GM18507 (cell line): ENCODE data around the gene EMP2.
"Not testable (repeated sequence)": the region's sequence is repeated elsewhere in the genome, so short reads cannot be mapped to it uniquely, and the experiment has no call there.

Experiments
- DNase-seq: peaks from one replicate; pipeline ENCODE4 v3.0.0; 2011; ENCODE audit warnings: low read depth; ENCODE audit not compliant: insufficient read length; ENCODE audit errors: extremely low spot score
- FAIRE-seq: peaks from 2 replicates; lab custom pipeline; 2011; peaks lifted over from hg19 to GRCh38; lab: Jason Lieb, UNC

EMP2 gene

GRCh38 chr16:10579965-10580882 lies at the start of gene EMP2:
EMP2 (minus strand) TSS chr16:10580598; CDS start chr16:10547617, 32,981 bp downstream.
- no peak for DNase-seq
- no peak for FAIRE-seq

GRCh38 chr16:10629592-10629963 lies 49.2 kb upstream of the EMP2 start:
- DNase-seq: no peak
- no peak for FAIRE-seq

- FAIRE-seq (no peak), DNase-seq (no peak)
Observed at GRCh38 chr16:10625595-10626357, 45.4 kb upstream of the EMP2 start.

- DNase-seq: no peak
- FAIRE-seq: no peak
Observed at GRCh38 chr16:10624527-10624926, 44.1 kb upstream of the EMP2 start.

- no peak for FAIRE-seq
- DNase-seq: no peak
Observed at GRCh38 chr16:10623059-10623458, 42.7 kb upstream of the EMP2 start.

GRCh38 chr16:10622036-10622921 lies 41.9 kb upstream of the EMP2 start:
- FAIRE-seq (no peak), DNase-seq (no peak)

GRCh38 chr16:10621216-10621949 lies 41.0 kb upstream of the EMP2 start:
- DNase-seq, FAIRE-seq: not testable (repeated sequence)

- FAIRE-seq: no peak
- DNase-seq: no peak
Observed at GRCh38 chr16:10620120-10620519, 39.7 kb upstream of the EMP2 start.

- DNase-seq: no peak
- no peak for FAIRE-seq
Observed at GRCh38 chr16:10619271-10619849, 39.0 kb upstream of the EMP2 start.

GRCh38 chr16:10618710-10619209 lies 38.4 kb upstream of the EMP2 start:
- DNase-seq (no peak), FAIRE-seq (no peak)

- DNase-seq (no peak), FAIRE-seq (no peak)
Observed at GRCh38 chr16:10617662-10618420, 37.4 kb upstream of the EMP2 start.

GRCh38 chr16:10616756-10617640 lies 36.6 kb upstream of the EMP2 start:
- FAIRE-seq (no peak), DNase-seq (no peak)

GRCh38 chr16:10616419-10616755 lies 36.0 kb upstream of the EMP2 start:
- FAIRE-seq (no peak), DNase-seq (no peak)

- DNase-seq: no peak
- FAIRE-seq: no peak
Observed at GRCh38 chr16:10614685-10615084, 34.3 kb upstream of the EMP2 start.

- DNase-seq: no peak
- FAIRE-seq: no peak
Observed at GRCh38 chr16:10613785-10614485, 33.5 kb upstream of the EMP2 start.

GRCh38 chr16:10612649-10613179 lies 32.3 kb upstream of the EMP2 start:
- FAIRE-seq (no peak), DNase-seq (no peak)
